Glomerular endothelial cell (primary cell): ENCODE results near the gene PARP4. TPM values are rescaled to one million over a fixed set of nuclear protein-coding genes. Genes with fewer than 3 reads are reported as not detected.
"Not testable (repeated sequence)": the region's sequence is repeated elsewhere in the genome, so short reads cannot be mapped to it uniquely, and the experiment has no call there.

Experiments used
- DNase-seq: peaks from one replicate; pipeline ENCODE4 v3.0.0-alpha.2; 2011; ENCODE audit warnings: low read depth, low spot score; ENCODE audit errors: extremely low read depth
- total RNA-seq: library from RNA; depleted of rRNA; stranded (reverse); fragments of >200 nt; gene quantifications from 2 replicates; pipeline ENCODE4 v1.2.3, GENCODE V29; 2015

The PARP4 gene
- total RNA-seq, 1 donor from 2014 or later, result 73.8 TPM

DNA sequence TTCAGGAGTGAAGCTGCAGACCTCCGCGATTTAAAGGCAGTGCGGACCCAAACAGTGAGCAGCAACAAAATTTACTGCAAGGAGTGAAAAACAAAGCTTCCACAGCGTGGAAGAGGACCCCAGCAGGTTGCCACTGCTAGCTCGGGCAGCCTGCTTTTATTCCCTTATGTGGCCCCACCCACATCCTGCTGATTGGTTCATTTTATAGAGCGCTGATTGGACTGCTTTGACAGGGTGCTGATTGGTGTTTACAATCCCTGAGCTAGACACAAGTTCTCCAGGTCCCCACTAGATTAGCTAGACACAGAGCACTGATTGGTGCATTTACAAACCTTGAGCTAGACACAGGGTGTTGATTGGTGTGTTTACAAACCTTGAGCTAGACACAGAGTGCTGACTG lies 6.3 kb downstream of the PARP4 start:
- not testable (repeated sequence) for DNase-seq

DNA sequence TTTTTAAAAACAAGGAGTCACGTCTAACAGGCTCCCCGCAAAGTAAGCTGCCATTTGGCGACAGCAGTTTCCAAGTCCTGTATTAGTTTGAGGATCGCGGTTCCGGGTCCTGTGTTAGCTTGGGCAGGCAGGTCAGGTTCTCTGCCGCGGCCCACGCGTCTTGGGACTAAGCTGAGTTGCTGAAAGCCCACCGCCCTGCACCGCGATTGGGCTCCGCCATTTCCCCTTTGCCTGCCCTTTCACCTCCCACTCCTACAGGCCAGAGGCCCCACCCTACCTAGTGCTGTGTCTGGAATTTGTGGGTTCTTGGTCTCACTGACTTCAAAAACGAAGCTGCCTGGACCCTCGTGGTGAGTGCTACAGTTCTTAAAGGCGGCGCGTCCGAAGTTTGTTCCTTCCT lies 6.8 kb downstream of the PARP4 start:
- no peak for DNase-seq

DNA sequence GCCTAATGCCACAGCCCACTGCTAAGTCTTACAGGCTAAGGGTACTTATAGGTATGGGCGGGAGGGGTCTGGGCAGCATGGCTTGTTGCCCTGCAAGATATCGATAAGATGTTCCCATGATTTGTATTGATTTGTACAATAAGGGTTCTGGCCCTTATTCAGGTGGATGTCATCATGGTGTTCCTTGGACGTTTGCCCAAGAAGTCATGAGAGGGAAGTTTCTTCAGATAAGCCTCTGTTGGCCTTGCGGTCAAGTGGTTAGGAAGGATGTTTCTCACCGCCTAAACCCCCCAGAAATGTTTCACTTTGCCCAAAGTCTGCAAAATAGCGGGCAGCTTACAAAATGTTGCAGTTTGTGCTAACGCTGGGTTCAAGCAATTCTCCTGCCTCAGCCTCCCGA lies 7.3 kb downstream of the PARP4 start:
- DNase-seq, result no peak

DNA sequence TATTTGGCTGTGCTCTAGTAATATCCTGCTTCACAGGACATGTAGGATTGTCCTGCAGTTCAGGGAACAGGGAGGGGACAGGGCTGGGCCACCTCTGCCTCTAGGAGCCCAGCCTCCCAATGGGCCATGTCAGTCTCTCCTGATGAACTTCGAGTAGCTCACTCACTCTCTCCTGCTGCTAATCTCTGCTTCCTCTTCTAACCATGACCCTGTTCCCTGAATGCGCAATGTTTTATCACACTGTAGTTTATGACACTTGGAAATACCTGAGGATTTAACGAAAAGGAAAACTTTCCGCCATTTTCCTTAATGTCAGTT lies 9.2 kb downstream of the PARP4 start:
- DNase-seq, result no peak

DNA sequence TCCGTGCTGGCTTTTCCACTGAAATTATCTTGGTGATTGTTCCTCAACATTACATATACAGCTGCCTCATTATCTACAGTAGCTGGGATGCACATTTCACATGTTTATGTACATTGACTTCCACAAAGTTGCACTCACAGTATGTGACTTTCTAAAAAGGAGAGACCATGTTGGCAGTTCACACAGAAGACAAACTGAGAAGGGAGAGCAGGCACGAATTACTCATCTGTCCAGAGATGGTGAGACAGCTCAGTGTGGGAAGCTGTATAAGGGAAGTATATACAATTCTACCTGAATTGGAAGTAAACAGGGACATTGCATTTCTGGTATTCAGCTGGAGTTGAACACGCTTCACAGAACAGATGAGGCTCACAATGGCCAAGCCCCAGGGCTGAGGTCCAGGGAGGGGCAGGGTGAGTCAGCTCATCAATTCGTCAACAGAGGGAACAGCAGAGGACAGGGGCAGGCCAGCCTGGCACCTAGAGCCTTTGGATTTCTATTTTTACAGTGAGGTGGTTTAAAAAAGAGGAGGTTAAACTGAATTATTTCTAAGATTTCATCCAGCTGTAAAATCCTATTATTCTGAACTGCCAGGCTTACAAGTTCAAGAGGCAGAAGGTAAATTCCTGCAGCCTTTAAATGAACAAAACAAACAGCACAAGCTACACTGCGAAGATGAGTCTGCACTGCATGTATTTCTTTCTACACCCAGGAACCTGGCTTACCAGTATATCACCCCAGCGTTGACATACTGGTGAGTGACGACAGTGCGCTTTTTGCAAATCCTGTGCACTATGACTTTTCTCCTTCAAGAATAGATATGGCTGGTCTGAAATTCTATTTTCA lies 9.8 kb downstream of the PARP4 start:
- DNase-seq, result no peak

DNA sequence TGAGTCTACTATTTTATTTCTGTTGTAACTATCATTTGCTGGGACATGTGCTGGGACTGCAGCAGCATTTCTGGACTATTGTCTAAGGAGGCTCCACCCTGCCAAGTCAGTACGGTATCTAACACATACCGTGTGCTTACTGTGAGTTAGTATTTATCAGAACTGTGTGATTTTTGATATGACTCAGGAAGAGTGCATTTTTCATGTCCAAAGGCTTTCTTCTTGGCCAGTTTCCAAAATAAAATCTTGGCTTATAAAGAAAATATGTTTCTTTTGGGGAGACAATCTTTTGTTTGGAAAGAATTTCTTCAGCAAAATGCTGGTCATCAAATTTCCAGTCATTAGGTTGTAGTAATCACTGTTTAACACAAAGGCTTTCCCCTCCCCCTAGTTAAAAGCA lies 11.6 kb downstream of the PARP4 start:
- no peak for DNase-seq

DNA sequence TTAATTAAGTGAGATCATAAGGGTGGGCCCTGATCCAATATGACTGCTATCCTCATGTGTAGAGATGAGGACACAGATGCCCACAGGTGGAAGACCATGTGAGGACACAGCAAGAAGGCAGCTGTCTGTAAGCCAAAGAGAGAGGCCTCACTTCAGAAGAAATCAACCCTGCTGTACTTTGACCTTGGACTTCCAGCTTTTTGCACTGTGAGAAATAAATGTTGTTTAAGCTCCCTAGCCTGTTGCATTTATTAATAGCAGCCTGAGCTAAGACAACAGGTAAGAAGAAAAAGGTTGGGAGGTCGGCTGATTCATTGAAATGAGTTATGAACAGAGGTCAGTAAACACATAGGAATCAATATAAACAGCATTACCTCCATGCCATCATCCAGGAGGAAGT lies 14.8 kb downstream of the PARP4 start:
- DNase-seq, result no peak

DNA sequence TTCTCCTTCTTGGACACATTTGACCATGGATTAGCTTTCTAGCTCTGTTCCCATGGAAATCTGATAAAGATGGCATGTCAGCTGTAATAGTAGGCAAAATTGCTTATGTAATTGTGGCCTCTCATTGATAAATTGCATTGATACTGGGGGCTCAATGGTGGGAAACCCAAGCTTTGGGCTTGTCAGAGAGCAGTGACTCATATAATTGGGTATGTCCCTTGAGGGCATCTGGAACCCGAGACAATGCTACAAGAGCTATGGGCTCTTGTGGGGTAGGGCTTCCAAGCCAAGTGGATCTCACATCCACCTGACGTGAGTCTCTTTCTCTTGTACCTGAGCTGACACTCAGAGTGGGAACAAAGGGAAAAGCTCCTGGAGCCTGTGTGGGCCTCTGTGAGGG lies 16.3 kb downstream of the PARP4 start:
- DNase-seq, result not testable (repeated sequence)

DNA sequence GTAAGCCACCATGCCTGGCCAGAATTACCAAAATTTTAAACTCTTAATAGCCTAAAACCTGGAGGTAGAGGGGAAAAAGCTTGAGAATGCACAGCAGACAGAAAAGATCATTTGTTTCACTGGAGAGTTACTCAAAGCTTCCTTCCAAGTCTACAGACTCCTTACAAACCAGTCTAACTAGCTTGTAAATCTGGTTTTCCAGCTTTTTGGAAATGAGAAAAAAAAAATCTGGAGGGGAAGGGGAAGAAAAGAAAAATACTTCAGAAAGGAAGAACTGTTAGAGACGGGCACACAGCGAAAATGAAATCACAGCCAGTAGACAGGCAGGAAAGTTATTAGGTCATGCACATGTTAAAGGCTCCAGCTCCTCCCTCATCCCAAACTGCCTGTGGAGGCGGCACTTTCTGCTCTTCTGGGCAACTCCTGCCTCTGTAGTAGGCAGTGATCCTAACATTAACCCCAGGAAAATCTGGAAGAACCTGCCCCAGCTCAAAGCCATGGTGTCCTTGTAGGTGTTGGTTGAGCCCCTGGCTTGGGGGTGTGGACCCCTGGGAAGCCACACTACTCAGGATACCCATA lies 17.3 kb downstream of the PARP4 start:
- DNase-seq, result no peak

DNA sequence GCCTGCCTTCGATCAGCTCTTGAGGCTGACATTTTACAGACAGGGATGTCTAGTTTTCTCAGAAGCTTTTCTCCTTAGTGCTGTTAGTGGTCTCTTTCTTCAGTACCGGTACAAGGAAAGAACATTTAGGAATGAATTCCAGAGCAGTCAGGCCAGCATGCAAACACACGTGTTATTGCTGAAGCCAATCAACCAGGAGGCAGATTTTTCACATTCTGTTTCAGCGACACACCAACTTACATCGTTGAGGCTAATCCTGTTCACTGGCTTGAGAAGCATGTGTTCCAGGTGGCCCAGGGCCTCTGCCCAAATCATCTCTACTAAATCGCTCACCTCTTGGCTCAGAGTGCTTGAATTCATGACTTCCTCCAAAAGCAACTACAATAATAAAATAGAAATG lies 19.2 kb downstream of the PARP4 start:
- DNase-seq, result no peak

DNA sequence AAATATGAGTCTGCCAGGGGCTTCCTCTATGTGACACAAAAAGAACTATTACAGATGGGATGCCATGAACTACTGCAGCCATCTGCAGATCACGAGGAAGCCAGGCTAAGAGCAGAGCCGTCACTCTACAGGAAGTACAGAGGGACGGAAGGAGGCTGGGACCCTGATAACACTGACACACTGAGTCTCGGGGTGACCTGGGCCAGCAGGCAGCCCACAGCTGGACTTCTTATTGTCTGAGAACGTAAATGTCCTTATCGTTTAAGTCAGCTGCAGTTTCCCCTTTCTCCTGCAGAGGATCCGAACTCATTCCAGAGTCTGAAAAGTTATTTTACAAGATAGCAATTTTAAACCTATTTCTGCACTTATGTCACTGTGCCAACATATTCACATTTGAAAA lies 20.7 kb downstream of the PARP4 start:
- DNase-seq, result no peak

DNA sequence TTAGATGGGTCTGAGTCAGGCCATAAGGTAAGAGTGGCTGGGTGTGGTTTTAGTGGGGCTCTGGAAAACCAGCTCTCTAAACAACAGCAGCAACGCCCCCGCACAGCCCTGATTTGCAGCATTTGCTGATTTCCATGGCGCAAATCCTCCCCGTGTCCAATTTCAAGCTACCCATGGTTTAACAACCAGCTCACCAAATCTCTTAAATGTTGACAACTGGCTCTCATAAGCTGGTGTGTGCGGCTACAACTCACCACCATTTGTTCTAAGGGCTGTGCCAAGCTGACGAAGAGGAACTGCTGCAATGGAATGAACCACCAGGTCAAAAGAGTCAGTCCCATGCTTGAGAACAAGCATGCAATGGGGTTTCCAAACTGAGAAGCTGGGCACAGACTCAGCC lies 22.9 kb downstream of the PARP4 start:
- no peak for DNase-seq

DNA sequence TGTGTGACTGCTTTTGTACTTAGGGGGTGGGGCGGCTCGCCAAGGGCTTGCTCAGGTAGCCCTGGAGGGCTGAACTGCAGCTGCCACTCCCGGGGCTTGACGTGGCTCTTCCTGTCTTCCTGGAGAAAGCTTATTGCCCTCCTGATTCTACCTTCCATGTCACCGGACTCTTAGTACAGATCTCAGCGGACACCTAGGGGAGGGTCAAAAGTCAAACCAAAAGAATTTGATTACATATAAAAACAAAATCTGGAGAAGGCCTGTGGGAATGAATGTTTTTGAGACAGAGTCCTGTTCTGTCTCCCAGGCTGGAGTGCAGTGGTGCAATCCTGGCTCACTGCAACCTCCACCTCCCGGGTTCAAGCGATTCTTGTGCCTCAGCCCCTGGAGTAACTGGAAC lies 24.5 kb downstream of the PARP4 start:
- not testable (repeated sequence) for DNase-seq

DNA sequence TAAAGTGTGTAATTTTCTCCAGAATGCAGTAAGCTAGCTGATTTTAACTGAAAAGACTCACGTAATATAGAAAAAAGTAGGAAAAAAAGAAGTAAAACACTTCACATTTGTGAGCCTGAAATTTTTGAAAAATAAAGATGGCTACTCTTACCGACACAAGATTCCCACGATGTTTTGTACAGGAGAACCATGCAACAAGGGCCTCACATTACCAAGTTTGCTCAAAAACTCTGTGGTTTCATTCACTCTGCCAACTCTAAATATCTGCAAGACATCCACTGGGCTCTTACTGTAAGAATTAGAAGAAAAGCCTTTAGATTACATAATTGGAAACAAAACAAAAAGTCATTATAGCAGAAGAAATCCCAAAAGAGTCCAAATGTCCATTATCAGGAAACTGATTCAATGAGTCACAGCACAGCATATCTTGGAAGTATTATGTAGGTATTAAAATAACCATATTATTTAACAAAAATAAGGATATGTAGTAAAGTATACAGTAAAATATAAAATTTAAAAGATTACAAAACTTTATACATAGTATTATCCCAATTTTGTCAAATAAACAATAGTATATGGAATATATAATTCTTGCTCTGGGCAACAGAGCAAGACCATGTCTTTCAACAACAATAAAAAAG lies 26.4 kb downstream of the PARP4 start:
- DNase-seq, result not testable (repeated sequence)

DNA sequence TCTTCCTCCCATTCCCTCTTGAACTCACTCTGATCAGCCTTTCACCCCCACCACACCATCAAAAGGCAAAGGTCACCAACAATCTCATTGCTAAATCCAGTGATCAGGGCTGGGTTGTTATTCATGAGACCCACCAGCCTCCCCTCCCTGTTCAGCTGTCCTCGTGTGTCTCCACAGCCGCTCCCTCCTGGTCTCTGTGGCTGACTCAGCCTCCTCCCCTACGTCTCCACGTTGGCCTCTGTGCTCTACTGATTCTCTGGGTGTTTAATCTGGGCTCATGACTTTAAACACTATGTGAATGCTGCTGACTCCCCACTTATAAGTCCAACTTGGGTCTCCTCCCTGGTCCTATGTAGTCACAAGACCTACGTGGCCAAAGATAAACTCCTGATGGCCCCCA lies 38.9 kb downstream of the PARP4 start:
- DNase-seq, result no peak

DNA sequence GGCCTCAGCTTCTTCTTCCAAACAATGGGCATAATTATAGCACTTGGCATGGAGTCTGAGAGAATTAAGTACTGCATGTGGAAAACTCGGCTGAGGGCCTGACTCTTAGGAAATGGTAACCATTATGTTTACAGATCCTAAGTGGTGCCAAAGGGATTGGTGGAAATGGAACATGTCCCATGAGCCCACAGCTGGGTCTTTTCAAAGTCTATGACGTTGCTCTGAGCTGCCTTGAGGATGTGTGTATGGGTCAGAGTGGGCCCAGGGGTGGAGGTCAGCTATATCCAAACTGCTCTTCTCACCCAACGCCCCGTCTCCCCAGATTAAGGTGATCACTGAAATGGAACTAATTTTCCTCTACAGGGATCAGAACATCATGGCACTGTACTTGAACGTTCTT lies 40.4 kb downstream of the PARP4 start:
- not testable (repeated sequence) for DNase-seq

DNA sequence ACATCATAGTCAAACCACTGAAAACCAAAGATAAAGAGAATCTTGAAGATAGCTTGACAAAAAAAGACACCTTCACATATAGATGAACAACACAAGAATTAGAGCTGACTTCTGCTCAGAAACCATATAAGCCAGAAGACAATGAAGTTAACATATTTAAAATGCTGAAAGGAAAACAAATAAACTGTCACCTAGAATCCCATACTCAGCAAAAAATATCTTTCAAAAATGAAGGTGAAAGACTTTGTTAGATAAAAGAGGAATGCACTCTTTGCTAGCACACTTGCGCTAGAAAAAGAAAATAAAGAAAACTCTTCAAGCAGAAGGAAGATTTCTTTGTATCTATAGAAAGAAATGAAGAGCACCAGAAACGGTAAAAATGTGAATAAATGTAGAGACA lies 49.5 kb downstream of the PARP4 start:
- no peak for DNase-seq

DNA sequence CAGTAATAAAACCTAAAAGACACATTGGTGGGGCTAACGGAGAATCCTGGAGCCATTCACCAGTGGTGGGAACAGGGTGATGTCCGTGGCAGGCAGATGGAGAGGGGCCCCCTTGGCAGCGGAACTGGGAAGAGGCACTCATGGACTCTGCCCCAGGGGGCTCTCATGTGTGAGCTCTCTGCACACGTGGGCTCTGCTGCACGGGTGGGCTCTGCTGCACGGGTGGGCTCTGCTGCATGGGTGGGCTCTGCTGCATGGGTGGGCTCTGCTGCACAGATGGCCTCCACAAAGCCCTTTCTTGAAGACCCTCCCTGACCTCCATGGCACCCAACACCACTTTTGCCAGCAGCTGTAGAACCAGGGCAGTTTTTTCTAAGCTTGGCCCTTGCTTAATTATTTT lies 52.3 kb downstream of the PARP4 start:
- DNase-seq, result no peak

DNA sequence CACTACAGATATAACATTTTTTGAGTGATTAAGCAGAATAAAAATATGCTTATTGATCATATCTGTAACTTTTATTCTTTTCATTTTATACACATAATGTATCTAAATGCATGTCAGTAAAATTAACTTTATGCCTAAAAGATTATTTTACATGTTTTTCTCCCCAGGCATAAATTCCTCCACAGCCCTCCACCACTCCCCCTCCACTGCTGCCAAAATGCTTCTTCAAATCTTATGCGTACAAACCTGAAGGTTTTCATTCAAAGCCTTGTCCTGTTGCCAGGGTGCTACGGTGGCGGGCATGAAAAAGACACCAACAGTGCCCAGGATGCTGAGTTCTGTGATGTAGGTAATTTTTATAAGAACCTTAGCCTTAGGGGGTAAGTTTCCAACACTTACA lies 52.9 kb downstream of the PARP4 start:
- DNase-seq, result no peak

DNA sequence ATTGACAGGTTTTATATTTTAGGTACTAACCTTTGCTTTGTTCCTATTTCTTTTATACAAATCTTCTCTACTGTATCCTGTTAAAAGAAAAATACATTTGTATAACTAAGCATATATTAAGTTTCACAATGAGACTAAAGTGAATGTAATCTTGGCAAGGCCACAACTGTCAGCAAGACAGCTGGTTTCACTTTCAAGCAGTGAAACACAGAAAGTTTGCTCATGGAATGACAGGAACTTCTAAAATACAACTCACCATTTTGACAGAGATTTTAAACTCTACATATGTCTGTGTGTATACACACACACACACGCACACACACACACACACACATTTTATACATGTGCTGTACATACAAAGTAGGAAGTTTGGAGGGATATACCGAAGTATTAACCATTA lies 53.3 kb downstream of the PARP4 start:
- no peak for DNase-seq

DNA sequence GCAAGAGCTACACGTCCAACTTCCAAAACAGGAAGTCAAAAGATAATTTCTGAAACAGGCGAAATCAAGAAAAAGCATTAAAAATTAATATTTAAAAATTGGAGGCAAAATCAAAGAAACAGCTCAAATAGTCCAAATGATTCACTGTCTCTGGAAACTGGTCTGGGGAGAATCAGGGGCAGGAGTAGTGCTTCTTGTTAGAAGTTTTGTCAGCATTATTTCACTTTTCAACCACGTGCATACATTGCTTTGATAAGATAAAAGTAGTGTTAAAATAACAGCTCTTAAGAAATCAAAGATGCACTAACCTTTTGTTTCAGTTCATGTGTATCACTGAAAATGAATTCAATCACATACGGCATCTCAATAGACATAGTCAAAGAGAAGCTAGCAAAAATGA lies 53.8 kb downstream of the PARP4 start:
- DNase-seq, result no peak

DNA sequence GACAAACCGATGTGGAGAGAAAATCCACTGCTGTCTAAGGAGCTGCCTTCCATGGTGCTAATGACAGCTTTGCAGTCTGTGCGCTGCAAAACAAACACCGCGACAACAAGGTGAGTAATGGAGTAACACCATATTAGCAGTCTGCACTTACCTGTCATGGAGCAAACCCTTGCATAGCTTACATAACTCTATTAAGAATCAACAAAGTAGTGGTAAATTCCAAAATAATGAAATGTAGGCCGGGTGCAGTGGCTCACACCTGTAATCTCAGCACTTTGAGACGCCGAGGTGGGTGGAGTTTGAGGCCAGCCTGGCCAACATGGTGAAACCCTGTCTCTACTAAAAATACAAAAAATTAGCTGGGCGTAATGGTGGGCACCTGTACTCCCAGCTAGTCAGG lies 56.2 kb downstream of the PARP4 start:
- DNase-seq, result no peak
